Endothelial cell of umbilical vein (primary cell): ENCODE data around the gene APBB2. TPM values are rescaled to one million over a fixed set of nuclear protein-coding genes. Genes with fewer than 3 reads are reported as not detected.

Experiments used
- polyA plus RNA-seq, 4 experiments: library from polyadenylated mRNA; depleted of rRNA in 3 of 4; stranded (reverse) in 3 of 4; unstranded in 1 of 4; fragments of >200 nt; gene quantifications; 2 replicates each; pipeline versions ENCODE4 v1.2.1 to v1.2.3, GENCODE V29; 2011 to 2012; ENCODE audit warnings: missing spikeins in 1 of 4
- small RNA-seq: library from RNA; depleted of rRNA; stranded (forward); fragments of <200 nt; gene quantifications from one replicate; pipeline ENCODE3, GENCODE V24; 2012; ENCODE audit warnings: low replicate concordance, low read depth; ENCODE audit not compliant: insufficient read depth, insufficient read length
- total RNA-seq: library from RNA; stranded (reverse); gene quantifications from 2 replicates; pipeline ENCODE4 v1.2.3, GENCODE V29; 2021

APBB2 gene
- total and polyA plus RNA-seq, 2 donors (not counting 3 experiments of a cell fraction or from before 2014, with no cell fraction given) = 79.8 to 124 TPM

Small RNAs within 50 kb of the gene (small RNA-seq; reads per million reads assigned to genes)
- gene RF00019 (not detected), gene RNA5SP160 (not detected), gene RNU6-1195P (not detected), gene RNU6-836P (not detected)

Other genes with a start within 250 kb of the APBB2 start
- gene UCHL1, start 42.4 kb upstream of the APBB2 start, total RNA-seq = 328 and 501 TPM in 2 replicates
- gene UCHL1, start 42.4 kb upstream of the APBB2 start, polyA plus RNA-seq = 915 and 1,128 TPM in 2 replicates